ELF-1 (cell line): ENCODE results near the gene LAT.
"Not testable (repeated sequence)": the region's sequence is repeated elsewhere in the genome, so short reads cannot be mapped to it uniquely, and the experiment has no call there.

Experiments used
- DNase-seq: peaks from one replicate; pipeline ENCODE4 v3.0.0-alpha.2; 2016; ENCODE audit warnings: low read depth, low spot score

The LAT gene

GRCh38 chr16:28977703-28978662 is 6.9 kb upstream of the LAT start:
- DNase-seq: peak; percentile 39

GRCh38 chr16:28980330-28980729 is 4.5 kb upstream of the LAT start:
- peak; percentile 37 for DNase-seq

- no peak for DNase-seq
Observed at GRCh38 chr16:28980929-28981328, 3.9 kb upstream of the LAT start.

- DNase-seq: peak; percentile 79
Observed at GRCh38 chr16:28981517-28981916, 3.3 kb upstream of the LAT start.

GRCh38 chr16:28982418-28982817 is 2.4 kb upstream of the LAT start:
- no peak for DNase-seq

GRCh38 chr16:28982949-28983348 is 1.9 kb upstream of the LAT start:
- no peak for DNase-seq

- DNase-seq: no peak
Observed at GRCh38 chr16:28983644-28984043, 1.2 kb upstream of the LAT start.

GRCh38 chr16:28984091-28984490 is 761 bp upstream of the LAT start:
- no peak for DNase-seq

- no peak for DNase-seq
Observed at GRCh38 chr16:28985211-28986041, 574 bp downstream of the LAT start.

GRCh38 chr16:28986046-28986445 is 1.2 kb downstream of the LAT start:
- DNase-seq: no peak

GRCh38 chr16:28986492-28986891 is 1.6 kb downstream of the LAT start:
- no peak for DNase-seq

- no peak for DNase-seq
Observed at GRCh38 chr16:28987170-28987853, 2.5 kb downstream of the LAT start.

- DNase-seq: no peak
Observed at GRCh38 chr16:28989363-28989762, 4.5 kb downstream of the LAT start.

GRCh38 chr16:28990375-28991040 is 5.7 kb downstream of the LAT start:
- no peak for DNase-seq

- DNase-seq: no peak
Observed at GRCh38 chr16:28991687-28992086, 6.8 kb downstream of the LAT start.

GRCh38 chr16:28992496-28992895 is 7.6 kb downstream of the LAT start:
- DNase-seq: no peak

GRCh38 chr16:28998837-28999236 is 14.0 kb downstream of the LAT start:
- DNase-seq: no peak

GRCh38 chr16:28999577-28999976 is 14.7 kb downstream of the LAT start:
- no peak for DNase-seq

GRCh38 chr16:29000019-29000418 is 15.2 kb downstream of the LAT start:
- DNase-seq: no peak

GRCh38 chr16:29004496-29005139 is 19.8 kb downstream of the LAT start:
- not testable (repeated sequence) for DNase-seq
